Measurements from ENCODE around the gene SMIM23.

SMIM23 gene

GRCh38 chr5:171820561-171820960 is 34.9 kb downstream of the SMIM23 start:
- no peak for DNase-seq (ENCODE audit: low spot score)

GRCh38 chr5:171821286-171821685 is 35.7 kb downstream of the SMIM23 start:
- no peak for DNase-seq (ENCODE audit: low spot score)

- no peak for DNase-seq (ENCODE audit: low spot score)
Observed at GRCh38 chr5:171823269-171823668, 37.7 kb downstream of the SMIM23 start.

- DNase-seq (ENCODE audit: low spot score) = no peak
Observed at GRCh38 chr5:171825051-171825450, 39.4 kb downstream of the SMIM23 start.

GRCh38 chr5:171826132-171826531 is 40.5 kb downstream of the SMIM23 start:
- DNase-seq (ENCODE audit: low spot score) = no peak

- no peak for DNase-seq (ENCODE audit: low spot score)
Observed at GRCh38 chr5:171827162-171827561, 41.5 kb downstream of the SMIM23 start.

- DNase-seq (ENCODE audit: low spot score) = no peak
Observed at GRCh38 chr5:171830686-171831085, 45.1 kb downstream of the SMIM23 start.

GRCh38 chr5:171832775-171833174 is 47.2 kb downstream of the SMIM23 start:
- no peak for DNase-seq (ENCODE audit: low spot score)

GRCh38 chr5:171834461-171834860 is 48.8 kb downstream of the SMIM23 start:
- DNase-seq (ENCODE audit: low spot score) = no peak

- DNase-seq (ENCODE audit: low spot score) = no peak
Observed at GRCh38 chr5:171835066-171835465, 49.4 kb downstream of the SMIM23 start.

- DNase-seq (ENCODE audit: low spot score) = no peak
Observed at GRCh38 chr5:171837522-171837921, 51.9 kb downstream of the SMIM23 start.

GRCh38 chr5:171838066-171838465 is 52.4 kb downstream of the SMIM23 start:
- DNase-seq (ENCODE audit: low spot score) = no peak

- no peak for DNase-seq (ENCODE audit: low spot score)
Observed at GRCh38 chr5:171839112-171839511, 53.5 kb downstream of the SMIM23 start.

- no peak for DNase-seq (ENCODE audit: low spot score)
Observed at GRCh38 chr5:171840066-171840465, 54.4 kb downstream of the SMIM23 start.

Data from germinal center (tissue), 1 donor.